HL-60/S4 treated with retinoic acid at 250 ng/mL for 4 days and 3 days (cell line): ENCODE measurements around the gene BACE1-AS.

Experiments
- in situ Hi-C: fragments of 300-500 bp; cut with MboI; formaldehyde crosslinking; loops from 2 replicates; pipeline ENCODE4 v1.7.0; 2022; ENCODE audit warnings: low sequenced_read_pairs

The BACE1-AS gene

DNA sequence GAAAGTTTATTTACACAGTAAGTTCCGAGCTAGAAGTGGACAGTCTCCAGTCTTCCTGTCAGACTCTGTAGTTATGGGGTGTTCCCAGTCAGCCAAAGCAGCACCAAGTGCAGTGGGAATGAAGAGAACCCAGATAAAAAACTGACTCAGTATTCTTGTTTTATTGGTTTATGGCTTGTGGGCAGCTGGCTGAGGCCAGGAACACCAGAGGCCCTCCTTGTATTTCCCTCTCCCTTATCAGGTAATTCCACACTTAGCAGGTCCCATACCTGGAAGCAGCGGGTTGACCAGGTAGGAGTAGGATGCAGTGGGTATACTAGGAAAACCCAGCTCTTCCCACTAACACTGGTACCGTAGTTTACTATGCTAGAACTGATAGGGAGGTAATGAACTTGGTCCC, 3.5 kb upstream of the BACE1-AS start:
- in situ Hi-C loops, result no loop called here

DNA sequence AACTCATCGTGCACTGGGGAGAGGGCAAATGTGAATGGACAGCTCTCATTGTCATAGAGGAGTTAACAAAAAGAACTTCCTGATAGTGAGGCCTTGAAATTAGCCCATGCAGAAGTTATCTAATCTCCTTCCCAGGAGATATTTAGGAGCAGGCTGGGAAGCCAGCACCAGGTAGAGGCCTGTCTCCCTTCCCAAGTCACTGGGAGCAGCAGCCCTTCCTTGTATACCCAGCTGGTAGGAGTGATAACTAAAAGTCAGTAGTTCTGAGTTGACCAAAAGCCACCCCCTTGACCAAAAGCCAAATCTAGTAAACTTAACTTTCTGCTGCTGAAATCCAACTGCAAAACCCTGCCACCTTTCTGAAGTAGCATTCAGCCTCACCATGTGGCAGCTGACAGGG, 1.4 kb upstream of the BACE1-AS start:
- in situ Hi-C loops, result no loop called here

DNA sequence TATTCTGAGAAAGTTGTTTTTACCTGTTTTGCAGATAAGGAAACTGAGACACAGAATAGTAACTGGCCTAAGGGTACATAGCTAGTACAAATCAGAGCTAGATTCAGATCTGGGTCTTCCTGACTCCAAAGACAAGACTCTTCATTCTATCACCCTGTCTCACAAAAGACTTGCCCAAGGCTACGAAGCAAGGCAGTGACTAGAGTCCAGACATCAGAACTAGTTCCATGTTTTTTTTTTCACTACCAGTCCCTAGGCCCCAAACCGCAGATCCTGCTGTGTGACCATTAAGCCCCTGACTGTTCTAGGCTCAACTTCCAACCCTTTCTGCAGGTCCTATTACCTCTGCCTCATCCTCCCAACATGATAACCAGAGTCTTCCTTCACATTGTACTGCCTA, 1.5 kb downstream of the BACE1-AS start:
- in situ Hi-C loops, result no loop called here

DNA sequence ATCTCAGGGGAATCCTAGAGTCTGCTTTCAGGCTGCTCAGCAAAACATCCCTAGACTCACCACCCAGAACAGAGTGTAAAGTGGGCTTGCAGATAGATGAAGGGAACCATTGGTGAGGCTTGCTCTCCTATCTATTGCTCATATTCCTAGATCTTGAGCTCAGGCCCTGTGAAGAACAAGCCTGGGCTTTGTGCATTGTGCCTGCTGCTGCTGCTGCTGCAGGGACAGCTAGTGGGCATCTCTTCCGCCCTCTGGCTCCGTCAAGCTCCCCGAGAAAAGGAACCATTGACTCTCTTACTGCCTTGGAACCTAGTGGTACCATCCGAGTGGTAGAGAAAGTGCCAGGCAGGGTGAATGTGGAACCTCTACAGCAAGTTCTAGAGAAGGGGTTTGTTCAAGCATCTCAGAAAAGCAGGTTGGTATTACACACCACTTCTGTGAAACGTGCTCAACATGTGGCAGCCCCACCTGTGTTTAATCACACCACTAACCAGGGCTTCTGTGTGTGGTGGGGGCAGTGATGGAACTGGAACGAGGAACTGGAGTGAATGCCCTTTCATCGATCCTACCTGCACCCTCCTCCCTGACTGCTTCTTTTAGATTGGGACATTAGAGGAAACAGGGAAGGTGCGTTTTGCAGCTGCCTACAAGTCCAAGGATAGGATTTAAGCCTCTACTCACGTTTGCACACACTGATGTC, 4.4 kb downstream of the BACE1-AS start:
- in situ Hi-C loops, result no loop called here

DNA sequence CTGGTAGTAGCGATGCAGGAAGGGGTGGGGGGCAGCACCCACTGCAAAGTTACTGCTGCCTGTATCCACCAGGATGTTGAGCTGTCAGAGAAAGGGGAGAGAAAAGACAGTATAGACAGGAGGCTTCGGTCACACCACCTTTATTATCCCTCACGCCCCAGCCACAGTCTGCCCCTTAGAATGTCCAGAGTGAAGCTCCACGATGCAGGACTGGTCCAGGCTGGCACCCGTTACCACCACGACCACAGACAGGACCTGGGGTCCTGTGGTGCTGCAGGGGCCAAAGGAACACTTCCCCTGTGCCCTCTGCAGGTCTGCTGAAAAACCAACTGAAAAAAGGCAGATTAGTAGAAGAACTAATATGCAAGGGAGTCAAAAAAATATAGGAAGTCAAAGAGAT, 5.7 kb downstream of the BACE1-AS start:
- in situ Hi-C loops, result no loop called here

DNA sequence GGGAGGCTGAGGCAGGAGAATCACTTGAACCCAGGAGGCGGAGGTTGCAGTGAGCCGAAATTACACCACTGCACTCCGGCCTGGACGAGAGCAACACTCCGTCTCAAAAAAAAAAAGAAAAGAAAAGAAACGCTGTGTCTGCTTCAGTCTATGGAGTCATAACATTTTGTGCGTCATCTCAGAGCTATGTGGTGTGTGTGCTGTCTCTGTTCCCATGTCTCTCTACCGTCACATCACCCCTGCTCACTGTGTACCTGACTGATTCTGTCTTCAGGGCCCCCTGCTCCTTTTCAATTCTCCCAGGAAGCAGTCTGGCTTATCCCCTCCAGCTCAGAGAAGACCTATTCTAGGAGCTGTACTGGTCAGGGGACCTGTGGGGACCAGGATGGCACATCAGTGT, 7.0 kb downstream of the BACE1-AS start:
- in situ Hi-C loops, result no loop called here

DNA sequence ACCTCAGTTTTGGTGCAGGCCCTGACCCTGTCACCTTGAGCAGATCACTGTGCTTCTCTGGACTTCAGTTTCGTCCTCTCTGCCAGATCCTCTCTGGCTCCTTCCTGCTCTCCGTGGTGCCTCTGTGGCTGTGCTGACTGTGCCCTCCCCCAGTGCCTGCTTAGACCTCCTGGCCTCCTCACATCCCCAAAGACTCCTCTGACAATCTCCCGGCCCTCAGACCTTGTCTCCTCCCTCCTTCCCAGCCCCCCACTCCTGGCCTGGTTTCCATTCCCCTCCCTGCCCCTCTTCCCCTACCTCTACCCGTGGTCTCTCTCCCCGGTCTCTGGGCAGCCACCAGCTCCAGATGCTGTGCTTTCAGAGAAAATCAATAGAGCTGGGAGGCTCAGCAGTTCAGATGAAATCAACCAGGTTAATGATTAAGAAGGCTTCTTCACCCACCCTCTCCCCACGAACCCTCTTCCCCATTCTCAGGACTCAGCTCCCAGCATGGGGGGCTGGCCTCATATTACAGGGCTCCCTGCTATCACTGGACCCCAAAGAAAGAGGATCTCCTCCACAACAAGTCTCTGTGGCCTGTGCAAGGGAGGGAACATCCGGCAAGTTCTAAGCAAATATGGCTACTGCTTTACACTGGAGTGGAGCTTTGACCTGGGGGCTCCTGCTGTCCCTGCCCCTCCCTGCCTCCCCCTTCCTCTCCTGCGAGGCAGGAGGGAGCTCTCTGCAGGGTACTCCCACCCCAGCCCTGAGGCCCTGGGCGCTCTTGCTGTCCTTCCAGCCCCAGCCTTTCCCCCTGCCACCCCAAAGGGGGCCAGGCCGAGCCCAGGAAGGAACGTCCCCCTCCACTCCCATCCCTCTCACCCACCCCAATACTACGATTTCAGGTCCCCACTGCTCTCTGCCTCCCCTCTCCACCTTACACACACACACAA, 8.5 kb downstream of the BACE1-AS start:
- in situ Hi-C loops, result no loop called here

DNA sequence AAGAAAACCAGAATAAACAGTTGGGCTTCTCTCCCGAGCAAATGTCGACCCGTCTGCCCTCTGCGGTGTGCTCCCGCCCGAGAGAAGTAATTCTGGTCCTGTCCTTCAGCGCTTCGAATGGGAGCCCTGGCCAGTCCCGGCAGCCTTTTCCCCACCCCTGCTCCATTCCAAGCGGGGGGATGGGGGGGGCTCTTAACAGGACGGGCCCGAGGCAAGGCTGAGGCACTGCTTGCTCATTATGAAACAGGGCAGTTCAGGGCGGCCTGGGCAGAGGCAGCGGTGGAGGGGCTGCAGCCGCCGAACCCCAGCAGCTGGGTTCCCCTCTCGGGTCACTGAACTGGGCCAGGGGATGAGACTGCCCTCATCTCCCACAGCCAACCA, 9.1 kb downstream of the BACE1-AS start:
- in situ Hi-C loops, result no loop called here

DNA sequence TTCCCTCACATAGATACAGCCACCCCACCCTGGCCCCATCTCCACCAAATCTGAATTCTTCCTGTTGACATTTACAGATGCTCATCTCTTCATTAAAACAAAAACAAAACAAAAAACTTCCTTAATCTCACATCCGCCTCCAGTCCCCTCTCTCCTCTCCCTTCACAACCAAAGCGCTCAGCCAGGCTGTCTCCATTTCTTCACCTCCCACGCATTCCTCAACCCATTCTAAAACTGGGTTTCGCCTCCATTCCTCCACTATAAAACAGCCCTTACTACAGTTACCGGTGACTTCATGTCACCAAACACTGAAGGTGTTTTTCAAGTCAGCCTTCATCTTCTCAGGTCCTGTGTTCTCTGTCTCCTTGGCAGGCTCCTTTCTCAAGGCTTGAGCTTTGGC, 9.6 kb downstream of the BACE1-AS start:
- in situ Hi-C loops, result no loop called here

DNA sequence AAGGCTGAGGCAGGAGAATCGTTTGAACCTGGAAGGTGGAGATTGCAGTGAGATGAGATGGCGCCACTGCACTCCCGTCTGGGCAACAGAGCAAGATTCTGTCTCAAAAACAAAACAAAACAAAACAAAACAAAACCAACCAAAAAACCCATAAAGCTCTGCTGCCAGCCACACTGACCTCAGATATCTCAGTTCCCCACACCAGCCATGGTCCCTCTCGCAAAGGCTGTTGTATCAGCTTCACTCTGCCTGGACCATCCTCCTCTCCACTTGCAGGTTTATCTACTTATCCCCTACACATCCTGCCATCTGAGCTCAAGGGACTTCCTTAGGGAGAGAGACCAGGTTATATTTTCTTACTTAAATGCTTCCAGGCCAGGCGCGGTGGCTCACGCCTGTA, 11.1 kb downstream of the BACE1-AS start:
- in situ Hi-C loops, result no loop called here

DNA sequence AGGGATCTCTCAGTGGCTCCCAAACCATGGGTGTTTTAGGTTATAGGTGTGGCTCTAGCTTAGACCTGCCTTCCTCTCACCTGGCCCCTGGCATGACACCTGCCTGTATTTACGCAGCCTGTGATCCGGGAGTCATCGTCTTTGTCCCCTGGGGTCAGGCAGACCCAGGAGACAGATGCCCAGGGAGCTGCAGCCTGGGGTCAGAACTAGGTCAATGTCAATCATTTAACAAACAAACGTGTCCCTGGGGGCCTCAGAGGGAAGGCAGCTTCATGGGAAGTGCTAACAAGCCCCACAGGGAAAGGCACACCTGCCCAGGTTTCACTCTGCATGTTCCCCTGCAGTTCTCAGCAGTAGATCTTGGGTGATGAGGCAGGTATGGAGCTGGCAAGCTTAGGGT, 12.0 kb downstream of the BACE1-AS start:
- in situ Hi-C loops, result no loop called here

DNA sequence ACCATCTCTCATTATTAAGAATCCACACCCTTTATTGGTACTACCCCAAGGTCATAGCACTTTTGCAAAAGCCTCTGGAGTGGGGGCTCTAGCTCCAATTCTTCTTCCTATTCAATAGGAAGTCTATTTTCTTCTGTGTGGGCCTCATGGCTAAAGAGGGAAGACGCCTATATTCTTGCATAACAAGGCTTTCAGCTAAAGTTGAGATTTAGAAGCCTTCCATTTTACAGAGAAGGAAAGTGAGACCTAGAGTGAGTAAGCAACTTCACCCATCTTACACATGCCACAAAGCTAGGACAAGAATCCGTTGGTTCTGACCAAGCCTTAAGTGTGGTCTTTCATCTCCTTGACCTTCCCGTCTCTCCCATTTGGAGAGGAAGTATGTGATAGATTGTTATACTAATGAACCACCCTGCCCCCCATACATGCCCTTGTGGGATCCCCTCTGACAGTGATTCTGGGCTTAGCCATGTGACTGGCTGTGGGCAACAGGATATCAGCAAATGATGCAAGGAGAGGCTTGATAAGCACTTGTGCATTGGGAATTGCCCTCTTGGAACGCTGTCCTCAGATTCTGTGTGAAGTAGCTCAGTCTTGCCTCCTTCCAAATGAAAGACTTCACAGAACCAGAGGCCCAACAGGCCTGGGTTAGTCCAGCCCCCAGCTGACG, 12.6 kb downstream of the BACE1-AS start:
- in situ Hi-C loops, result no loop called here

DNA sequence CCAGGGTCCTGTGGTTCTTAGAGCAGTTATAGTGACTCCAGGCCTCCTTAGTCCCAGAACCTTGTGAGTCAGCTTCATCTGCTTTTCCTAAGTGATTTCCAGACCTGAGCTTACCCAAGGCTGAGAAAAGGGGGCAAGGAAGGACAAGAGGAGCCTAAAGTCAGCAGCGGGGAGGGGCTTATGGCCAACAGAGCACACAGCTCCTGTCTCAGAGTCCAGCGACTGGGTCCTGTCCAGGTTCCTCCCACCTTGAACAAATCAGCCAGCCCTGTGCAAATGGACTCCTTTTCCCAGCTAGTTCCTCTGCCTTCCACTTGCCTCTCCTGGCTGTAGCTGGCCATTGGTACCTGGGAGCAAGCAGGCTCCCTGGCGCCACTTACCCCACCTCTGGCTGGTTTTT, 14.0 kb downstream of the BACE1-AS start:
- in situ Hi-C loops, result no loop called here

DNA sequence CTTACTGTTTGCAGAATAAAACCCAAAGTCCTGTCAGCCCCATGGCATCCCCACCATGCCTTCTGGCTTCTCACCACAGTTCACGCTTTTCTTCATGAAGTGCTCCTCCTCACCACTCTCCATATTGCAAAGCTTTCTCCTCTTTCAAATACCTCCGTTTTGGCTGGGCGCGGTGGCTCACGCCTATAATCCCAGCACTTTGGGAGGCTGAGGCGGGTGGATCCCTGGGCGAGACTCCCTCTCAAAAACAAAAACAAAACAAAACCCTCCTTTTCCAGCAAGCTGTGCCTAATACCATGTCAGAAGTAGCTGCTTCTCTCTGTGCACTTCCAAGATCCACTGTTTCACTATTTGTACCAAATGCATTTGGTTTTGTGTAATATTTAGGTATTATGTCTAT, 18.2 kb downstream of the BACE1-AS start:
- in situ Hi-C loops, result no loop called here

DNA sequence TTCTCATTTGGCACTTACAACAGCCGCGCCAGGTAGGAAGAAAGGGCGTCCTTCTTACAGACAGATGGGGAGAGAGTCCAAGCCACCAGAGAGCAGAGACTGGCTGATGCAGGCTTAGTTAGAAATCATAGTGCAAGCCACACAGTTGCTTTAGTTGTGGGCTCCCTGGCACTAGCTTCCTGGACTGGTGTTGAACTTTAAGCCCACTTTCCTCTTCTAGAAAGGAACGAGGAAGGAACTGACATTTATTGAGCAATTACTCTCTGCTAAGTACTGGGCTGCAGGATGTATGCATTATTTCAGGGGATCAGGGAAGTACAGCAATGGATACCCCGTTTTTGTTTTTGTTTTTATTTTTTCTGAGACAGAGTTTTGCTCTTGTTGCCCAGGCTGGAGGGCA, 21.9 kb downstream of the BACE1-AS start:
- in situ Hi-C loops, result no loop called here

DNA sequence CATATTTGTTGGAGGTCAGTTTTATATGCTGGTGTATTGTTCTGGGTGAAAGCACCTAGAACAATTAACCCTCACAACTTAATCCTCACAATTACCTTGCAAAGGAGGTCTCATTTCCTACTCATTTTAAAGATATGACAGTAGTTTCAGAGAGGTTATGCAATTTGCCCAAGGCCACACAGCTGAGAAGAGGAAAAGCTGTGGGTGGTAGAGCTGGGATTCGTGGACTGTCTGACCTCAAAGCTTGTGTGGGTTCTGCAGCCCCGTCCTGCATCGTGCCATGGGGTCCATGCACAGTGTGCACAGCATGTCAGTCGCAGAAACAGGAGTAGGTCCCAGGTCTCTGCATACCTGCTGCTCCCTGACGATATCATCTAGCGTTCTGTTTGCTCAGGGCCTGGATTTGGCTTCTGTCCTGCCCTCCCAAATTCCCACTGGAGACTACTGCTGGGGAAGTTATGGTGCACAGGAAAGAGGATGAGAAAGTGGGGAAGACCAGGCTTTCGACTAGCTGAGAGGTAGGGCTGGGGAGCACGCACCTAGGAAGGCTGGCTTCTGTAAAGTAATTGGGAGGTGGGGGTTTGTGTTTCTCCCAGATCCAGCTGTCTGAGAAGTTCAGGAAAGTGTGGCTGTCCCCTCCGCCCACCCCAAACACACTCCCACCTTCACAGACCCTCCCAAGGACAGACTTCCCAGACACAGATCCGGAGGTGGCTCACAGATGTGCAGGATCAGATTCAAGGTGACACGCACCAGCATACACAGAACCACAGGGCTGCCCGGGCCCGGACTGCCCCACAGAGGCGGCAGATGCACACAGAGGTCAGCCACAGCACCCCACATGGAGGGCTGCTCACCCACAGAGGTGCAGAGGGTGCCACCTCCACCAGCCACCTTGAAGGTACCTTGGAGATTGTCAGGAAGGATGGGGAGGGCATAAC, 23.0 kb downstream of the BACE1-AS start:
- in situ Hi-C loops, result no loop called here

DNA sequence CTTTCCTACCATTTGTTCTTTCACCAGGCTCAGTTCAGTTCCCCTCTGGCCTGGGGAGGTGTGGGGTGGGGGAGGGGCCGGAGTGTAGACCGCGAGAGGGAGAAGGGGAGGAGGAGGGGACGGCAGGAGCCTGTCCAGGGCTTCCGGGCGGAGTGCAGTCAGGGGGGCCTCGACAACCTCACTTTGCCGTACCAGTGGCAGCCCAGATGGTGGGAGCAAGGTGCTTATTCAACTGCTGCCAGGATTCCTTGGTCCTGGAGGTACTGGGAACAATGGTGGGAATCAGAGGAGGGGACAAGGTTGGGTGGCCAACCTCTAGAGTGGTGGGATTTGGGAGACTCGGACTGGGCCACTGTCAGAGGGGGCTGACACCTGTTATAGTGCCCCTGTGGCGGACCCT, 23.7 kb downstream of the BACE1-AS start:
- in situ Hi-C loops, result no loop called here

DNA sequence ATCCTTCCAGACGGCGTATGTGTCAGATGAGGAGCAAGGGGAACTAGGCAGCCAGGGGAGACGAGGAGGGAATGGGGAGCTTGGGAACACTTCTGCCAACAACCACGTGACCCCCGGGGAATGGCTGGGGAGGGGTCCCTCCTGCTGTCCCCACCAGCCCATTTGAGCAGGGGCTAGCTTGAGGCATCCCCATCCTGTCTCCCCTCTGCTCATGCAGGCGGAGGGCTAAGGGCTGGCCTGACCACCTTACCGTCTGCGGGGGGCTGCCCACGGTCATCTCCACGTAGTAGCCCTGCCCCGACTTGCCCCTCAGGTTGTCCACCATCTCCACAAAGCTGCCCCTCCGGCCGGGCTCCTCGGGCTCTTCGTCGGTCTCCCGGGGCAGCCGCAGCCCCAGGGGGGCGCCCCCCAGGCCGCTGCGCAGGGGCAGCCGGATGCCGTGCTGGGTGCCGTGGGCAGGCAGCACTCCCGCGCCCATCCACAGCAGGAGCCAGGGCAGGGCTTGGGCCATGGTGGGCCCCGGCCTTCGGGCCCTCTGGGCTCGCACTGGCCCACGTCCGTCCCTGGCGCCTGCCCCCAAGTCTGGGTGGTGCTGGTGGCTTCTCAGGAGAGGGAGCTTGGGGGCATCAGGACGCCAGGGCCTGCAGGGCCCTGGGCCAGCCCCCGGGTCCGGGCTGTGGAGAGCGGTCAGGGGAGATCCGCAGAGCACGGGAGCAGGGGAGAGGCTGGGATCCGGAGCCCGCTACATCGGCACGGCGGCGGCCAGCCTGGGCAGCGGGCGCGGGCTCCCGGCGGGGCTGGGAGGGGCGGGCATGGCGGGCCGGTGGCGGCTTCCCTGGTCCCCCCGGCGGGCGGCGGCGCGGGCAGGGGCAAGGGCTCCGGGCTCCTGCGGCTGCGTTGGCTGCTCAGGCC, 24.4 kb downstream of the BACE1-AS start:
- in situ Hi-C loops, result no loop called here

DNA sequence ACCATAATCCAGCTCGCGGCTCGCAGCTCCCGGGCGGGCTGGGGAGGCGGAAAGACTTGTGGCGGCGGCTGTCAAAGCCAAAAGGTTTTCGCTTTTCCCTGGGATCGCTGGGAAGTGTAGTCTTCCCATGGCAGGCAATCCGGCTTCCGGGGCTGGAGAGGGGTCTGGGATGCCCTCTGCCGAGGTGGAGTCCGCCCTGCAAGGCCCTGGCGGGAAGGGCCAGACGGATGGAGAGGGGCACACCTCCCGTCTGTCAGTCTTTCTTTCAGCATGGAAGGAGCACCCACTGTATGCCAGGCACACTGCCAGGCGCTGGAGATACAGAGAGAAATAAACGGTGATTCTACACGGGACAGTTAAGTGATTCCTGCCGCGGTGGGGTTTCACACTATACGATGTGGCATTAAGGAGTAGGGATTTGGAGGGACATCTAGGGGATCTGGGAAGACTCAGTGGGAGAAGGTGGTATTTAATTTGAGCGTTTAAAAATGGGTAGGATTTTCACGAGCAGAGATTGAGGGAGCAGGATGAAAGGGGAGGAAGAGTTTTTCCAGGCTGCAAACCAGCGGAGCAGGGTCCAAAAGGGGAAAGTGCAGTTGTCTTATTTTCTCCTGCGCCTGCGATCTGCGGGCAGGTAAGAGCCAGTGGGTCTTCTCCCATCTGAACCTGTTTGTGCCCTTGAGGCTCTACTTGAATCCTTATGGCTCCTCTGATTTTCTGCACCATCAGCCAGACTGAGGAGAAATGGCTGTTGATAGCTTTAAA, 25.2 kb downstream of the BACE1-AS start, which contains the start of gene BACE1:
Gene BACE1, minus strand, starts transcription at position 60 of the 765 bp plus-strand sequence. CDS start 461 bp downstream, outside the sequence.
- in situ Hi-C loops, result no loop called here
